ENCODE results near the gene VOPP1.

GRCh38 chr7:55517191-55517633 is 55.1 kb downstream of the VOPP1 start:
- TF ChIP-seq CTCF (IDR thresholded peaks at IDR 0.05): no peak
- TF ChIP-seq POLR2A (IDR thresholded peaks at IDR 0.05): no peak
